GM21825 (cell line): ENCODE measurements around the gene RSPO4.

ENCODE experiments used
- ATAC-seq: cut with Tn5 transposase; IDR thresholded peaks from one replicate; pipeline ENCODE4 v1.9.1; 2021; ENCODE audit warnings: mild to moderate bottlenecking, moderate library complexity; ENCODE audit not compliant: unreplicated experiment

RSPO4 gene

GRCh38 chr20:911882-912600 lies 90.1 kb downstream of the RSPO4 start:
- ATAC-seq = no peak

- no peak for ATAC-seq
Measured at GRCh38 chr20:910870-911770, 91.0 kb downstream of the RSPO4 start.

GRCh38 chr20:910132-910869 lies 91.8 kb downstream of the RSPO4 start:
- ATAC-seq = no peak

GRCh38 chr20:909641-910040 lies 92.5 kb downstream of the RSPO4 start:
- ATAC-seq = no peak
